Measurements from ENCODE around the gene NUDT2.

The NUDT2 gene

GRCh38 chr9:34370970-34371880 is 41.9 kb downstream of the NUDT2 start:
- no peak for DNase-seq (ENCODE audit: low read depth in 2 of 2)

GRCh38 chr9:34371886-34372466 is 42.6 kb downstream of the NUDT2 start:
- no peak for DNase-seq (ENCODE audit: low read depth in 2 of 2)

- DNase-seq (ENCODE audit: low read depth in 2 of 2), result no peak
These were observed 43.2 kb downstream of the NUDT2 start for GRCh38 chr9:34372467-34373011.

- no peak for DNase-seq (ENCODE audit: low read depth in 2 of 2)
These were observed 44.4 kb downstream of the NUDT2 start for GRCh38 chr9:34373749-34374148.

- DNase-seq (ENCODE audit: low read depth in 2 of 2), result no peak
These were observed 45.0 kb downstream of the NUDT2 start for GRCh38 chr9:34374339-34374738.

- no peak for DNase-seq (ENCODE audit: low read depth in 2 of 2)
These were observed 45.7 kb downstream of the NUDT2 start for GRCh38 chr9:34374905-34375552.

GRCh38 chr9:34375901-34376595 is 46.7 kb downstream of the NUDT2 start:
- peak in 1 of 2 experiments; percentile 17 for DNase-seq (ENCODE audit: low read depth in 2 of 2)

GRCh38 chr9:34376596-34377403 is 47.4 kb downstream of the NUDT2 start, which contains the start of gene MYORG:
TSS of gene MYORG (minus strand) at chr9:34376898. CDS start at chr9:34372943, 3,955 bp downstream.
- DNase-seq (ENCODE audit: low read depth in 2 of 2), result peak; percentile 91 to 98

- no peak for DNase-seq (ENCODE audit: low read depth in 2 of 2)
These were observed 48.0 kb downstream of the NUDT2 start for GRCh38 chr9:34377404-34377746.

GRCh38 chr9:34378376-34379060 is 49.1 kb downstream of the NUDT2 start:
- no peak for DNase-seq (ENCODE audit: low read depth in 2 of 2)

- DNase-seq (ENCODE audit: low read depth in 2 of 2), result peak; percentile 81 to 91
These were observed 50.1 kb downstream of the NUDT2 start for GRCh38 chr9:34379334-34380033.

- no peak for DNase-seq (ENCODE audit: low read depth in 2 of 2)
These were observed 50.7 kb downstream of the NUDT2 start for GRCh38 chr9:34380034-34380510.

- peak; percentile 64 to 73 for DNase-seq (ENCODE audit: low read depth in 2 of 2)
These were observed 51.3 kb downstream of the NUDT2 start for GRCh38 chr9:34380511-34381315.

GRCh38 chr9:34381323-34381722 is 52.0 kb downstream of the NUDT2 start:
- no peak for DNase-seq (ENCODE audit: low read depth in 2 of 2)

- DNase-seq (ENCODE audit: low read depth in 2 of 2), result no peak
These were observed 52.7 kb downstream of the NUDT2 start for GRCh38 chr9:34382054-34382453.

- no peak for DNase-seq (ENCODE audit: low read depth in 2 of 2)
These were observed 53.5 kb downstream of the NUDT2 start for GRCh38 chr9:34382879-34383278.

- DNase-seq (ENCODE audit: low read depth in 2 of 2), result no peak
These were observed 54.5 kb downstream of the NUDT2 start for GRCh38 chr9:34383904-34384303.

GRCh38 chr9:34384368-34385165 is 55.2 kb downstream of the NUDT2 start:
- DNase-seq (ENCODE audit: low read depth in 2 of 2), result no peak

Measured in stimulated activated CD4-positive, alpha-beta T cell treated with anti-CD3 and anti-CD28 coated beads, Interleukin-12 subunit alpha, Interleukin-12 subunit beta, amount 100 ng/mL, for 24 hours (primary cell).